ENCODE results near the gene INHBA.

GRCh38 chr7:41706228-41706930 is 3.5 kb upstream of the INHBA start:
- TF ChIP-seq CTCF (conservative IDR thresholded peaks at IDR 0.05 in 1 of 2, IDR thresholded peaks at IDR 0.05 in 1 of 2; ENCODE audit: low read depth in 1 of 2, low read length in 2 of 2) = no peak
- TF ChIP-seq EZH2 (IDR thresholded peaks at IDR 0.05; ENCODE audit: low read length, missing control alignments) = no peak
